ENCODE measurements around the gene PLCB1.

DNA sequence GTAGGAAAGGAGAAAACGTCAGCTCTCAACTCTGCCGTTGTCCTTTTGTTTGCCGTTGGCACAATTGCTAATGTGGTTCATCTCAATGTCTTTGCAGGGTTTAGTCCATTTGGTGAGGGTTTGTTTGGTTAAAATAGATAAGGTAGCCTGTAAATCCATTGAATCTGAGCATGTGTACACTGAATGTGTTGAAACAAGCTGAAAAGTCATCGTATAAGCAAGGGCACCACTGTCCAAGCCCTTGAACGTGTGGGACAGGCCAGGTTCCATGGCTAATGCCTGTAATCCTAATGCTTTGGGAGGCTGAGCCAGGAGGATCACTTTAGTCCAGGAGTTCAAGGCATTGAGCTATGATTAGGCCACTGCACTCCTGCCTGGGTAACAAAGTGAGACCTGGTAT is 712.1 kb downstream of the PLCB1 start:
- TF ChIP-seq POLR2A (IDR thresholded peaks at IDR 0.05; ENCODE audit: extremely low read depth, insufficient read length): no peak
- TF ChIP-seq, protein P1, sequence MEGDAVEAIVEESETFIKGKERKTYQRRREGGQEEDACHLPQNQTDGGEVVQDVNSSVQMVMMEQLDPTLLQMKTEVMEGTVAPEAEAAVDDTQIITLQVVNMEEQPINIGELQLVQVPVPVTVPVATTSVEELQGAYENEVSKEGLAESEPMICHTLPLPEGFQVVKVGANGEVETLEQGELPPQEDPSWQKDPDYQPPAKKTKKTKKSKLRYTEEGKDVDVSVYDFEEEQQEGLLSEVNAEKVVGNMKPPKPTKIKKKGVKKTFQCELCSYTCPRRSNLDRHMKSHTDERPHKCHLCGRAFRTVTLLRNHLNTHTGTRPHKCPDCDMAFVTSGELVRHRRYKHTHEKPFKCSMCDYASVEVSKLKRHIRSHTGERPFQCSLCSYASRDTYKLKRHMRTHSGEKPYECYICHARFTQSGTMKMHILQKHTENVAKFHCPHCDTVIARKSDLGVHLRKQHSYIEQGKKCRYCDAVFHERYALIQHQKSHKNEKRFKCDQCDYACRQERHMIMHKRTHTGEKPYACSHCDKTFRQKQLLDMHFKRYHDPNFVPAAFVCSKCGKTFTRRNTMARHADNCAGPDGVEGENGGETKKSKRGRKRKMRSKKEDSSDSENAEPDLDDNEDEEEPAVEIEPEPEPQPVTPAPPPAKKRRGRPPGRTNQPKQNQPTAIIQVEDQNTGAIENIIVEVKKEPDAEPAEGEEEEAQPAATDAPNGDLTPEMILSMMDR (IDR thresholded peaks at IDR 0.05; ENCODE audit: low read depth, low read length): no peak
